DOHH2 (cell line): Measurements from ENCODE around the gene TRIM41.

ENCODE experiments used
- EZH2phosphoT487 ChIP-seq: fragments of 200-600 bp; sonication (generic); IDR thresholded peaks from 2 replicates; pipeline ENCODE4 v1.6.1; 2017; ENCODE audit warnings: borderline replicate concordance, mild to moderate bottlenecking, antibody characterized with exemption, low read length, moderate library complexity, mixed read lengths
- TF ChIP-seq, protein P1 (sequence below): fragments of 200-600 bp; sonication (generic); IDR thresholded peaks from one replicate; pipeline ENCODE4 v1.5.1; 2014; ENCODE audit warnings: antibody characterized with exemption, mild to moderate bottlenecking, low read depth, low read length; ENCODE audit not compliant: poor library complexity, severe bottlenecking

DNA sequence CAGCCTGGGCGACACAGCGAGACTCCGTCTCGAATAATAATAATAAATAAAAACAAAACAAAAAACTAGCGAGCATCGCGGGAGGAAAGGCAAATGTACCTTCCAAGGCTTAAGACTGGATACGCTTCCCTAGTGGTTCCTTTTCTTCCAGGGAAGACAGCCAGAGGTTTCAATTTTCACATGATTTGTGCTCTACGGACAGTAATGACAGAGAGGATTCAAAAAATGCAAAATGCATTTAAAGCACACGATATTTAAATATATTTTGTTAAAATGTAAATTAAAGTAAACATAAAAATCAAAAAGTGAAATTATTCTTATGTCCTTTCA, 4.3 kb upstream of the TRIM41 start:
- TF ChIP-seq, protein P1, sequence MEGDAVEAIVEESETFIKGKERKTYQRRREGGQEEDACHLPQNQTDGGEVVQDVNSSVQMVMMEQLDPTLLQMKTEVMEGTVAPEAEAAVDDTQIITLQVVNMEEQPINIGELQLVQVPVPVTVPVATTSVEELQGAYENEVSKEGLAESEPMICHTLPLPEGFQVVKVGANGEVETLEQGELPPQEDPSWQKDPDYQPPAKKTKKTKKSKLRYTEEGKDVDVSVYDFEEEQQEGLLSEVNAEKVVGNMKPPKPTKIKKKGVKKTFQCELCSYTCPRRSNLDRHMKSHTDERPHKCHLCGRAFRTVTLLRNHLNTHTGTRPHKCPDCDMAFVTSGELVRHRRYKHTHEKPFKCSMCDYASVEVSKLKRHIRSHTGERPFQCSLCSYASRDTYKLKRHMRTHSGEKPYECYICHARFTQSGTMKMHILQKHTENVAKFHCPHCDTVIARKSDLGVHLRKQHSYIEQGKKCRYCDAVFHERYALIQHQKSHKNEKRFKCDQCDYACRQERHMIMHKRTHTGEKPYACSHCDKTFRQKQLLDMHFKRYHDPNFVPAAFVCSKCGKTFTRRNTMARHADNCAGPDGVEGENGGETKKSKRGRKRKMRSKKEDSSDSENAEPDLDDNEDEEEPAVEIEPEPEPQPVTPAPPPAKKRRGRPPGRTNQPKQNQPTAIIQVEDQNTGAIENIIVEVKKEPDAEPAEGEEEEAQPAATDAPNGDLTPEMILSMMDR = no peak
- no peak for TF ChIP-seq EZH2phosphoT487
